ENCODE data around the gene ROPN1B. TPM values are rescaled to one million over a fixed set of nuclear protein-coding genes. Genes with fewer than 3 reads are reported as not detected.
A peak's percentile ranks its signal among the peaks of the same experiment; 100 is the strongest.
"Not testable (repeated sequence)": the region's sequence is repeated elsewhere in the genome, so short reads cannot be mapped to it uniquely, and the experiment has no call there.

Gene ROPN1B
- total and polyA plus RNA-seq, 4 donors: 1.3 to 3.6 (median 2.1) TPM

- H3K27me3 ChIP-seq (ENCODE audit: control insufficient read depth, insufficient read depth, low read length): no peaks in the 10 kb centered on the region
Measured at GRCh38 chr3:125957674-125958510, 11.1 kb upstream of the ROPN1B start.

GRCh38 chr3:125958511-125959316, 10.3 kb upstream of the ROPN1B start:
- Histone ChIP-seq H3K4me3 (ENCODE audit: low read depth, low read length) (no peak overlapping the region), H3K36me3 (ENCODE audit: control insufficient read depth, insufficient read depth, low read length) (no peaks in the 10 kb centered on the region), H3K9me3 (ENCODE audit: control insufficient read depth, insufficient read depth, low read length) (no peaks in the 10 kb centered on the region), H3K4me1 (ENCODE audit: control insufficient read depth, insufficient read depth, low read length) (peaks cover 10% of the 10 kb centered on the region), H3K27me3 (ENCODE audit: control insufficient read depth, insufficient read depth, low read length) (peaks cover 2% of the 10 kb centered on the region), H3K27ac (ENCODE audit: low read depth, low read length) (no peak overlapping the region)
- WGBS (ENCODE audit: insufficient coverage): 80% methylated on average over 43 of the region's 46 CpGs
- DNase-seq (ENCODE audit: low read depth in 4 of 6, low spot score in 6 of 6): no peak

More at GRCh38 chr3:125957674-125958510, 11.1 kb upstream of the ROPN1B start:
- DNase-seq (ENCODE audit: low read depth in 4 of 6, low spot score in 6 of 6): peak in 1 of 6 donors; percentile 4
- WGBS (ENCODE audit: insufficient coverage): 4% methylated on average over 68 of the region's 75 CpGs
- peaks cover 10% of the 10 kb centered on the region for H3K4me1 ChIP-seq (ENCODE audit: control insufficient read depth, insufficient read depth, low read length)
- no peak overlapping the region for H3K4me3 ChIP-seq (ENCODE audit: low read depth, low read length)
- no peak overlapping the region for H3K27ac ChIP-seq (ENCODE audit: low read depth, low read length)
- H3K36me3 ChIP-seq (ENCODE audit: control insufficient read depth, insufficient read depth, low read length): no peaks in the 10 kb centered on the region
- no peaks in the 10 kb centered on the region for H3K9me3 ChIP-seq (ENCODE audit: control insufficient read depth, insufficient read depth, low read length)

- Histone ChIP-seq H3K36me3 (ENCODE audit: control insufficient read depth, insufficient read depth, low read length) (no peaks in the 10 kb centered on the region), H3K9me3 (ENCODE audit: control insufficient read depth, insufficient read depth, low read length) (no peaks in the 10 kb centered on the region), H3K27ac (ENCODE audit: low read depth, low read length) (no peak overlapping the region), H3K4me1 (ENCODE audit: control insufficient read depth, insufficient read depth, low read length) (peaks cover 10% of the 10 kb centered on the region), H3K27me3 (ENCODE audit: control insufficient read depth, insufficient read depth, low read length) (peaks cover 2% of the 10 kb centered on the region), H3K4me3 (ENCODE audit: low read depth, low read length) (no peak overlapping the region)
- no peak for DNase-seq (ENCODE audit: low read depth in 4 of 6, low spot score in 6 of 6)
- WGBS (ENCODE audit: insufficient coverage): 97% methylated on average over 39 of the region's 39 CpGs
Measured at GRCh38 chr3:125959317-125960065, 9.5 kb upstream of the ROPN1B start.

GRCh38 chr3:125960066-125960424, 8.9 kb upstream of the ROPN1B start:
- no peak for DNase-seq (ENCODE audit: low read depth in 4 of 6, low spot score in 6 of 6)
- Histone ChIP-seq H3K4me1 (ENCODE audit: control insufficient read depth, insufficient read depth, low read length) (peaks cover 10% of the 10 kb centered on the region), H3K36me3 (ENCODE audit: control insufficient read depth, insufficient read depth, low read length) (no peaks in the 10 kb centered on the region), H3K27ac (ENCODE audit: low read depth, low read length) (no peak overlapping the region), H3K4me3 (ENCODE audit: low read depth, low read length) (no peak overlapping the region), H3K9me3 (ENCODE audit: control insufficient read depth, insufficient read depth, low read length) (no peaks in the 10 kb centered on the region), H3K27me3 (ENCODE audit: control insufficient read depth, insufficient read depth, low read length) (peaks cover 2% of the 10 kb centered on the region)
- WGBS (ENCODE audit: insufficient coverage): 94% methylated on average over 13 of the region's 14 CpGs

DNA sequence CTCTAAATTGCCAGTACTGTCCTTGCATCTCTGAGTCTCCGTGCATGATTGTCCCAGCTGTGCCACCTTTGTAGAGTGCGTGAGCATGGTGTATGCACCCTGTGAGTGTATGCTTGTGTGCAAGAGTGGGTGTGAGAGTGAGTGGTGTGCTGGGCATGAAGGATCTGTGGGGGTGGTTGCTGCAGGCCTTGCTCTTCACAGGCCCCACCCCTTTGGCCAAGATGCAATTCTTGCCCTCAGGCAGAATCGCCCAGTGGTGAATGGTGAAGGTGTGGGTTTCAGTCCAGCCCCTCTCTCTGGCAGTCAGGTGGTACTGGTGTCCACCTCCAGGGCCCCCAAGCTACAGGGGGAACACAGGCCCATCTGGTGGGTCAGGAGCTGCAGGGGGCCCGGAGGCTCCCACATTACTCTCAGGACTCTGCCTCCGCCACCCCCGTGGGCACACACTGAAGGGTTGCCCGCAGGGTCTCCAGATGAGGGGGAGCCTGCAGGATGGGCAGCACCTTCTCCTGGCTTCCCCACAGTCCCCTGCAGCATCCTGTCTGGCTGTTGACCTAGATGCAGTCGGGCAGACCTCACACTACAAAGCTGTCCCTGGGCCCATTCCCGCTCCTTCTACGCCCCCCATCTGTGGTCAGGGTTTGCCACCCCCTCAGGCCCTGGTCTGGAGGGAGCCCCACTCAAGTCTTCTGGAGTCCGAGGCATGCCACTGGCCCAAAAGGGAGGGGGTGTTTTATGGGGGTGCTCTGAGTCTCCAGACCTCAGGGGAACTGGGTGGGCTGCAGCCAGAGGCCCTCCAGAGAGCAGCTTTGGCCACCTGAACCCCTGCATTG, 8.3 kb upstream of the ROPN1B start:
- DNase-seq (ENCODE audit: low read depth in 4 of 6, low spot score in 6 of 6): no peak
- Histone ChIP-seq H3K9me3 (ENCODE audit: control insufficient read depth, insufficient read depth, low read length) (no peaks in the 10 kb centered on the region), H3K4me1 (ENCODE audit: control insufficient read depth, insufficient read depth, low read length) (peaks cover 10% of the 10 kb centered on the region), H3K27me3 (ENCODE audit: control insufficient read depth, insufficient read depth, low read length) (peaks cover 2% of the 10 kb centered on the region), H3K4me3 (ENCODE audit: low read depth, low read length) (no peak overlapping the region), H3K27ac (ENCODE audit: low read depth, low read length) (no peak overlapping the region), H3K36me3 (ENCODE audit: control insufficient read depth, insufficient read depth, low read length) (no peaks in the 10 kb centered on the region)
- WGBS (ENCODE audit: insufficient coverage): 92% methylated on average over 10 of the region's 11 CpGs

GRCh38 chr3:125961289-125961589, 7.7 kb upstream of the ROPN1B start:
- no peak for DNase-seq (ENCODE audit: low read depth in 4 of 6, low spot score in 6 of 6)
- H3K4me3 ChIP-seq (ENCODE audit: low read depth, low read length): no peak overlapping the region
- 79% methylated on average over 5 of the region's 6 CpGs for WGBS (ENCODE audit: insufficient coverage)
- H3K36me3 ChIP-seq (ENCODE audit: control insufficient read depth, insufficient read depth, low read length): no peaks in the 10 kb centered on the region
- H3K27ac ChIP-seq (ENCODE audit: low read depth, low read length): no peak overlapping the region
- H3K27me3 ChIP-seq (ENCODE audit: control insufficient read depth, insufficient read depth, low read length): peaks cover 2% of the 10 kb centered on the region
- peaks cover 10% of the 10 kb centered on the region for H3K4me1 ChIP-seq (ENCODE audit: control insufficient read depth, insufficient read depth, low read length)
- no peaks in the 10 kb centered on the region for H3K9me3 ChIP-seq (ENCODE audit: control insufficient read depth, insufficient read depth, low read length)

- no CpG with 5 or more reads among the region's 1 CpG for WGBS (ENCODE audit: insufficient coverage)
- not testable (repeated sequence) for H3K4me1 ChIP-seq (ENCODE audit: control insufficient read depth, insufficient read depth, low read length)
Measured at GRCh38 chr3:125963834-125964233, 5.1 kb upstream of the ROPN1B start.

DNA sequence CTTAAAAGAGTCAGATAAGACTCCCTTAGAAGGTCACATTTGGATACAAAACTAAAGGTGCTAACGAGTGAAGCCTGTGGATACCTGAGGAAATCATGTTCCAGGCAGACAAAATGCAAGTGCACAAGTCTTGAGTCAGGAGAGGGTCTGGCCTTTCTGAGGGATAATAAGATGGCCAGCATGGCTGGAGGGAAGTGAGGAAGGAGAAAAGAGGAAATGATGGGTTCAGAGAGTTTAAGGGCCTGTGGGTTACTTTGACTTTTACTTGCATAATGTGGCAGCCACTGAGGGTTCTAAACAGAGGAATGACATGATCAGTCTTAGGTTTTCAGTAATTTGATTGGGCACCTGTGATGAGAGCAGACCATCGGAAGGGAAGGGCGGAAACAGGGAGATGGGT, 3.5 kb upstream of the ROPN1B start:
- Histone ChIP-seq H3K27me3 (ENCODE audit: control insufficient read depth, insufficient read depth, low read length) (peaks cover 2% of the 10 kb centered on the region), H3K9me3 (ENCODE audit: control insufficient read depth, insufficient read depth, low read length) (no peaks in the 10 kb centered on the region), H3K4me3 (ENCODE audit: low read depth, low read length) (no peak overlapping the region), H3K4me1 (ENCODE audit: control insufficient read depth, insufficient read depth, low read length) (peaks cover 7% of the 10 kb centered on the region), H3K36me3 (ENCODE audit: control insufficient read depth, insufficient read depth, low read length) (no peaks in the 10 kb centered on the region), H3K27ac (ENCODE audit: low read depth, low read length) (no peak overlapping the region)
- DNase-seq (ENCODE audit: low read depth in 4 of 6, low spot score in 6 of 6): no peak
- 85% methylated on average over 3 of the region's 3 CpGs for whole genome bisulfite sequencing (ENCODE audit: insufficient coverage)

More at GRCh38 chr3:125963834-125964233, 5.1 kb upstream of the ROPN1B start:
- not testable (repeated sequence) for H3K9me3 ChIP-seq (ENCODE audit: control insufficient read depth, insufficient read depth, low read length); H3K27ac ChIP-seq (ENCODE audit: low read depth, low read length); DNase-seq (ENCODE audit: low read depth in 4 of 6, low spot score in 6 of 6); H3K27me3 ChIP-seq (ENCODE audit: control insufficient read depth, insufficient read depth, low read length); H3K4me3 ChIP-seq (ENCODE audit: low read depth, low read length); H3K36me3 ChIP-seq (ENCODE audit: control insufficient read depth, insufficient read depth, low read length)

GRCh38 chr3:125967156-125967555, 1.8 kb upstream of the ROPN1B start:
- H3K27ac ChIP-seq (ENCODE audit: low read depth, low read length): no peak overlapping the region
- H3K36me3 ChIP-seq (ENCODE audit: control insufficient read depth, insufficient read depth, low read length): no peaks in the 10 kb centered on the region
- H3K9me3 ChIP-seq (ENCODE audit: control insufficient read depth, insufficient read depth, low read length): no peaks in the 10 kb centered on the region
- no peak overlapping the region for H3K4me3 ChIP-seq (ENCODE audit: low read depth, low read length)
- H3K4me1 ChIP-seq (ENCODE audit: control insufficient read depth, insufficient read depth, low read length): peaks cover 3% of the 10 kb centered on the region
- peak in 1 of 6 donors; percentile 33 for DNase-seq (ENCODE audit: low read depth in 4 of 6, low spot score in 6 of 6)
- H3K27me3 ChIP-seq (ENCODE audit: control insufficient read depth, insufficient read depth, low read length): peaks cover 5% of the 10 kb centered on the region

All from spinal cord (tissue), 10 donors.